CD14-positive monocyte (primary cell): ENCODE measurements around the gene CSF1R. TPM values are rescaled to one million over a fixed set of nuclear protein-coding genes. Genes with fewer than 3 reads are reported as not detected.

ENCODE experiments used
- DNase-seq, 3 donors: peaks; one replicate each; pipeline ENCODE4 v3.0.0-alpha.2; 2011 to 2022
- H2AFZ ChIP-seq: 2 replicates; pipeline ENCODE4 v1.6.0; 2012; ENCODE audit warnings: mild to moderate bottlenecking, low read depth, low read length, inconsistent platforms; ENCODE audit not compliant: insufficient read depth, poor library complexity, severe bottlenecking
- H3K27ac ChIP-seq, 2 donors: 1 replicate in 1 of 2; 2 replicates in 1 of 2; pipeline ENCODE4 v1.5.1; 2012 to 2013; ENCODE audit warnings: low read length in 2 of 2, control low read depth in 1 of 2, inconsistent platforms in 1 of 2, low read depth in 1 of 2, mild to moderate bottlenecking in 1 of 2
- H3K27me3 ChIP-seq, 2 donors: one replicate each; pipeline versions ENCODE4 v1.6.0 to v1.6.1; 2011 to 2013; ENCODE audit warnings: low read length in 2 of 2; ENCODE audit not compliant: control insufficient read depth in 2 of 2, insufficient read depth in 2 of 2
- H3K36me3 ChIP-seq, 2 donors: replicated peaks in 1 of 2; 1 replicate in 1 of 2; 2 replicates in 1 of 2; pipeline versions ENCODE4 v1.5.1 to v1.6.1; 2012 to 2013; ENCODE audit warnings: low read length in 2 of 2, control low read depth in 1 of 2, inconsistent platforms in 1 of 2, mild to moderate bottlenecking in 1 of 2; ENCODE audit not compliant: insufficient read depth in 2 of 2, control insufficient read depth in 1 of 2
- H3K4me1 ChIP-seq, 2 donors: 1 replicate in 1 of 2; 2 replicates in 1 of 2; pipeline versions ENCODE4 v1.5.1 to v1.6.1; 2012 to 2013; ENCODE audit warnings: low read length in 2 of 2, control low read depth in 1 of 2, inconsistent platforms in 1 of 2, mild to moderate bottlenecking in 1 of 2, moderate library complexity in 1 of 2; ENCODE audit not compliant: insufficient read depth in 2 of 2, control insufficient read depth in 1 of 2
- H3K4me2 ChIP-seq: replicated peaks from 2 replicates; pipeline ENCODE3; 2012; ENCODE audit warnings: low read length, moderate library complexity, mild to moderate bottlenecking; ENCODE audit not compliant: poor library complexity, severe bottlenecking; ENCODE audit errors: extremely low read depth
- H3K4me3 ChIP-seq, 3 experiments: fragments of 200-600 bp in 1 of 3; sonication (generic) in 1 of 3; replicated peaks in 1 of 3; 1 replicate in 2 of 3; 2 replicates in 1 of 3; pipeline ENCODE4 v1.5.1; 2011 to 2013; ENCODE audit warnings: low read length in 3 of 3, mild to moderate bottlenecking in 3 of 3, control low read depth in 2 of 3, low read depth in 2 of 3, inconsistent platforms in 1 of 3, moderate library complexity in 1 of 3
- H3K79me2 ChIP-seq: 2 replicates; pipeline ENCODE4 v1.6.0; 2012; ENCODE audit warnings: mild to moderate bottlenecking, control low read depth, inconsistent platforms, low read length, moderate library complexity; ENCODE audit not compliant: insufficient read depth
- H3K9ac ChIP-seq: 2 replicates; pipeline ENCODE4 v1.6.0; 2017; ENCODE audit warnings: low read length, mild to moderate bottlenecking; ENCODE audit not compliant: insufficient read depth, poor library complexity, severe bottlenecking
- H3K9me3 ChIP-seq, 2 donors: replicated peaks in 1 of 2; 1 replicate in 1 of 2; 2 replicates in 1 of 2; pipeline versions ENCODE4 v1.5.1 to v1.6.1; 2012 to 2013; ENCODE audit warnings: low read length in 2 of 2, control low read depth in 1 of 2; ENCODE audit not compliant: control insufficient read depth in 1 of 2, insufficient read depth in 1 of 2
- H4K20me1 ChIP-seq: 2 replicates; pipeline ENCODE4 v1.6.0; 2012; ENCODE audit warnings: mild to moderate bottlenecking, low read length, control low read depth, moderate library complexity; ENCODE audit not compliant: insufficient read depth
- H3K27ac Mint-ChIP-seq, 7 donors: one replicate each; pipeline ENCODE4 v1.8.0; 2020; ENCODE audit warnings: mild to moderate bottlenecking in 7 of 7, mixed read lengths in 7 of 7, moderate library complexity in 6 of 7, inconsistent platforms in 2 of 7
- H3K27me3 Mint-ChIP-seq, 3 donors: one replicate each; pipeline ENCODE4 v1.8.0; 2021 to 2022; ENCODE audit warnings: low read depth in 3 of 3, mild to moderate bottlenecking in 3 of 3, mixed read lengths in 3 of 3, moderate library complexity in 3 of 3, inconsistent platforms in 1 of 3
- H3K36me3 Mint-ChIP-seq, 2 donors: one replicate each; pipeline ENCODE4 v1.8.0; 2020; ENCODE audit warnings: mixed read lengths in 2 of 2, inconsistent platforms in 1 of 2, mild to moderate bottlenecking in 1 of 2
- H3K4me1 Mint-ChIP-seq: one replicate; pipeline ENCODE4 v1.8.0; 2020; ENCODE audit warnings: mild to moderate bottlenecking, mixed read lengths
- H3K4me3 Mint-ChIP-seq, 2 donors: one replicate each; pipeline ENCODE4 v1.8.0; 2020; ENCODE audit warnings: mild to moderate bottlenecking in 2 of 2, mixed read lengths in 2 of 2, moderate library complexity in 1 of 2
- H3K9me3 Mint-ChIP-seq, 7 donors: one replicate each; pipeline ENCODE4 v1.8.0; 2020 to 2022; ENCODE audit warnings: mixed read lengths in 7 of 7, mild to moderate bottlenecking in 6 of 7, moderate library complexity in 6 of 7, inconsistent platforms in 2 of 7
- WGBS: methylation state at CpG from one replicate; pipeline ENCODE4 v1.1.5; 2013; ENCODE audit warnings: missing lambda C conversion rate; ENCODE audit not compliant: insufficient coverage; 5-methylcytosine and 5-hydroxymethylcytosine counted together
- intact Hi-C, 2 donors: fragments of 100-400 bp; cut with micrococcal nuclease; formaldehyde crosslinking; loops; one replicate each; pipeline versions ENCODE4 v1.15.0 to v1.15.1; 2023
- polyA plus RNA-seq, 3 donors: library from polyadenylated mRNA; depleted of rRNA in 1 of 3; unstranded in 2 of 3; stranded (reverse) in 1 of 3; fragments of 300-500 nt in 2 of 3; fragments of >200 nt in 1 of 3; fragmentation: Illumina TruSeq in 2 of 3; gene quantifications; 1 replicate in 2 of 3; 2 replicates in 1 of 3; pipeline ENCODE4 v1.2.3, GENCODE V29; 2012 to 2021
- TF ChIP-seq, protein P1 (sequence below): fragments of 200-600 bp; IDR thresholded peaks from one replicate; pipeline ENCODE4 v1.8.0; 2022; ENCODE audit warnings: antibody characterized with exemption, mild to moderate bottlenecking

CSF1R gene
- polyA plus RNA-seq, 3 donors, result 180 to 332 (median 242) TPM

DNA sequence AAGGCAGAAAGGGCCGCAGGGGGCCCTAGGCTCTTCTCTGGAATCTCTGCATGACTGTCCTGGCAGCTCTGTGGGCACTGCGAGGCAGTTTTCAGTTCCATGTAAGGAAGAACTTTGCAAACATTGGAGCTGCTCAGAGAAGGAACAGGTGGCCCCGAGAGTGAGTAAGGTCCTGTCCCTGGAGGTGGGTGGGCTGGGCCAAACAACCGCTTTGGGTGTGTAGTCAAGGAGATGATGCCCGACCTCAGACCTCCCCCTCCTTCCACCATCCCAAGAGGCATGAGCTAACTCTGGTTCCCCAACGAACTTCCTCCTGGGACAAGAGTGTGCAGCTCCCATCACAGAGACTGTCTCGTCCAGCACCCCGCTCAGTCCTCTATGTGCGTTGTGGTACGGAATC lies 20.5 kb downstream of the CSF1R start:
- Histone ChIP-seq H3K9ac (peak overlapping the region; percentile 10), H4K20me1 (peaks cover 99% of the 10 kb centered on the region), H3K9me3 (no peaks in the 10 kb centered on the region), H3K79me2 (peaks cover 67% of the 10 kb centered on the region), H3K4me3 (peak overlapping the region in 1 of 3 experiments; percentile 8), H3K27me3 (no peaks in the 10 kb centered on the region), H2AFZ (no peak overlapping the region), H3K4me2 (peak overlapping the region; percentile 25), H3K4me1 (peaks cover 73 to 82% of the 10 kb centered on the region in 2 donors), H3K27ac (peak overlapping the region; percentile 52 to 80), H3K36me3 (peaks cover 98 to 99% of the 10 kb centered on the region in 2 donors)
- Mint-ChIP-seq H3K4me1 (peaks cover 76% of the 10 kb centered on the region), H3K36me3 (peaks cover 62 to 80% of the 10 kb centered on the region in 2 donors), H3K9me3 (no peaks in the 10 kb centered on the region), H3K27ac (peak overlapping the region; percentile 78 to 94 (median 88)), H3K27me3 (peaks cover 0 to 2% (median 0%) of the 10 kb centered on the region in 3 donors), H3K4me3 (peak overlapping the region in 1 of 2 donors; percentile 19)
- TF ChIP-seq, protein P1, sequence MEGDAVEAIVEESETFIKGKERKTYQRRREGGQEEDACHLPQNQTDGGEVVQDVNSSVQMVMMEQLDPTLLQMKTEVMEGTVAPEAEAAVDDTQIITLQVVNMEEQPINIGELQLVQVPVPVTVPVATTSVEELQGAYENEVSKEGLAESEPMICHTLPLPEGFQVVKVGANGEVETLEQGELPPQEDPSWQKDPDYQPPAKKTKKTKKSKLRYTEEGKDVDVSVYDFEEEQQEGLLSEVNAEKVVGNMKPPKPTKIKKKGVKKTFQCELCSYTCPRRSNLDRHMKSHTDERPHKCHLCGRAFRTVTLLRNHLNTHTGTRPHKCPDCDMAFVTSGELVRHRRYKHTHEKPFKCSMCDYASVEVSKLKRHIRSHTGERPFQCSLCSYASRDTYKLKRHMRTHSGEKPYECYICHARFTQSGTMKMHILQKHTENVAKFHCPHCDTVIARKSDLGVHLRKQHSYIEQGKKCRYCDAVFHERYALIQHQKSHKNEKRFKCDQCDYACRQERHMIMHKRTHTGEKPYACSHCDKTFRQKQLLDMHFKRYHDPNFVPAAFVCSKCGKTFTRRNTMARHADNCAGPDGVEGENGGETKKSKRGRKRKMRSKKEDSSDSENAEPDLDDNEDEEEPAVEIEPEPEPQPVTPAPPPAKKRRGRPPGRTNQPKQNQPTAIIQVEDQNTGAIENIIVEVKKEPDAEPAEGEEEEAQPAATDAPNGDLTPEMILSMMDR, result no peak
- whole genome bisulfite sequencing, result 18% methylated on average over 7 of the region's 10 CpGs
- peak; percentile 40 to 70 (median 53) for DNase-seq
- intact Hi-C loops, result loop anchor here in 1 of 2 donors (10.0 kb wide), 1 partner anchor 699 kb away; no protein-coding TSS in a partner anchor

DNA sequence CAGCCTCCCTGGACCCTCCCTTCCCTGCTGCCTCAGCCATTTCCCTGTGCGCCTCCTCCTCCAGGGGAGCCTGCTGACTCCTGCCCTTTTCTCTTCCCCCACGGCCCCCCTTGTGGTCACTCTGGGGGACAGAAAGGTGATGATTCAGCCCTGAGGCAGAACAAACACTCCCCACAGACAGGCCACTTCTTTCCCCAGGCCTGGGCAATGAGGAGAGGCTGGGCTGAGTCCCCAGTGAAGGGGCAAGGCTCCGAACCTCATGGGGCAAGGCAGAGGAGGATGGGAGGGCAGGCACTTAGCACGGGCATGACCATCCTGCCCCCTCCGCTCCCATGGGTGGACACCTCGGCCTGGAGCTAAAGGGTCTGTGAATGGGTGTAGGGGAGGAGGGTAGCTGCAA lies 21.0 kb downstream of the CSF1R start:
- Mint-ChIP-seq H3K27ac (peak overlapping the region; percentile 76 to 94 (median 86)), H3K9me3 (peaks cover 0 to 3% (median 0%) of the 10 kb centered on the region in 7 donors), H3K4me1 (peaks cover 77% of the 10 kb centered on the region), H3K36me3 (peaks cover 67 to 80% of the 10 kb centered on the region in 2 donors), H3K27me3 (peaks cover 0 to 2% (median 0%) of the 10 kb centered on the region in 3 donors), H3K4me3 (no peak overlapping the region)
- intact Hi-C loops, result loop anchor here in 1 of 2 donors (10.0 kb wide), 1 partner anchor 699 kb away; no protein-coding TSS in a partner anchor
- H3K27me3 ChIP-seq, result no peaks in the 10 kb centered on the region
- TF ChIP-seq, protein P1, result no peak
- DNase-seq, result peak in 2 of 3 donors; percentile 35 to 64
- H2AFZ ChIP-seq, result no peak overlapping the region
- 61% methylated on average over 6 of the region's 6 CpGs for WGBS
- H3K4me2 ChIP-seq, result peak overlapping the region; percentile 25
- peaks cover 99% of the 10 kb centered on the region for H4K20me1 ChIP-seq
- peaks cover 75 to 82% of the 10 kb centered on the region in 2 donors for H3K4me1 ChIP-seq
- peaks cover 61% of the 10 kb centered on the region for H3K79me2 ChIP-seq
- peak overlapping the region; percentile 10 for H3K9ac ChIP-seq
- peak overlapping the region; percentile 52 to 80 for H3K27ac ChIP-seq
- H3K9me3 ChIP-seq, result no peaks in the 10 kb centered on the region
- H3K4me3 ChIP-seq, result peak overlapping the region in 1 of 3 experiments; percentile 8
- H3K36me3 ChIP-seq, result peaks cover 98 to 99% of the 10 kb centered on the region in 2 donors
